ENCODE data around the gene OR52H1.

OR52H1 gene

DNA sequence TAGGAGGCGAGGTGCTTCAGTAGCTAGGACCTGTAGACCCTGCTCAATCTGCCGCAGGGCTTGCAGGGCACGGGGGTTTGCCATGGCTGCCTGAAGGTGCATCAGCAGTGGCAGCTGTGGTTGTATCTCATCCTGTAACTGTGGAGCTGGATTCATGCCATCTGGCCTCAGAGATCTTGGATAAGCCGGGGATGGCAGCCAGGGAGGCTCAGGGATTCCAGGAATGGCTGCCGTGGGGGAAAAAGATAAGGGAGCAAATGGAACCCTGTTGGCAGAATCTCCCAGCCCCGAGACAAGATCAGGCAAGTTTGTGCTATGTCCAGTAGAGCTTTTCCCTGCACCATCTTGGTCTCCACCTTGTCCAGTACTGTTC, 40.4 kb downstream of the OR52H1 start (continued):
- TF ChIP-seq POU6F1 (CRISPR knock-in tag; IDR thresholded peaks at IDR 0.05; ENCODE audit: borderline replicate concordance, low read depth) (no peak), PPARA (CRISPR knock-in tag; IDR thresholded peaks at IDR 0.05; ENCODE audit: borderline replicate concordance) (no peak), ZFP3 (CRISPR knock-in tag; IDR thresholded peaks at IDR 0.05) (no peak)

- ATAC-seq = no peak
- TF ChIP-seq TOX (CRISPR knock-in tag; IDR thresholded peaks at IDR 0.05; ENCODE audit: borderline replicate concordance) (no peak), ZNF565 (CRISPR knock-in tag; conservative IDR thresholded peaks at IDR 0.05; ENCODE audit: low read depth) (no peak), ZFP30 (CRISPR knock-in tag; IDR thresholded peaks at IDR 0.05) (no peak), PPARA (CRISPR knock-in tag; IDR thresholded peaks at IDR 0.05; ENCODE audit: borderline replicate concordance) (no peak), GLIS3 (CRISPR knock-in tag; IDR thresholded peaks at IDR 0.05) (no peak), ESRRG (CRISPR knock-in tag; IDR thresholded peaks at IDR 0.05) (no peak), CREB5 (CRISPR knock-in tag; IDR thresholded peaks at IDR 0.05; ENCODE audit: low read depth) (no peak), OSR1 (CRISPR knock-in tag; IDR thresholded peaks at IDR 0.05) (no peak), ZFP3 (CRISPR knock-in tag; IDR thresholded peaks at IDR 0.05) (no peak), BACH2 (CRISPR knock-in tag; IDR thresholded peaks at IDR 0.05; ENCODE audit: borderline replicate concordance) (no peak), PATZ1 (CRISPR knock-in tag; IDR thresholded peaks at IDR 0.05; ENCODE audit: borderline replicate concordance) (no peak), RARB (CRISPR knock-in tag; IDR thresholded peaks at IDR 0.05) (no peak), ARNTL (CRISPR knock-in tag; IDR thresholded peaks at IDR 0.05; ENCODE audit: borderline replicate concordance, low read depth) (no peak), POU6F1 (CRISPR knock-in tag; IDR thresholded peaks at IDR 0.05; ENCODE audit: borderline replicate concordance, low read depth) (no peak), SNAI2 (CRISPR knock-in tag; IDR thresholded peaks at IDR 0.05) (no peak), ZC3H10 (CRISPR knock-in tag; IDR thresholded peaks at IDR 0.05) (no peak), TCF4 (CRISPR knock-in tag; IDR thresholded peaks at IDR 0.05; ENCODE audit: borderline replicate concordance) (no peak), ZNF8 (CRISPR knock-in tag; IDR thresholded peaks at IDR 0.05) (no peak)
- TF ChIP-seq, protein P1, sequence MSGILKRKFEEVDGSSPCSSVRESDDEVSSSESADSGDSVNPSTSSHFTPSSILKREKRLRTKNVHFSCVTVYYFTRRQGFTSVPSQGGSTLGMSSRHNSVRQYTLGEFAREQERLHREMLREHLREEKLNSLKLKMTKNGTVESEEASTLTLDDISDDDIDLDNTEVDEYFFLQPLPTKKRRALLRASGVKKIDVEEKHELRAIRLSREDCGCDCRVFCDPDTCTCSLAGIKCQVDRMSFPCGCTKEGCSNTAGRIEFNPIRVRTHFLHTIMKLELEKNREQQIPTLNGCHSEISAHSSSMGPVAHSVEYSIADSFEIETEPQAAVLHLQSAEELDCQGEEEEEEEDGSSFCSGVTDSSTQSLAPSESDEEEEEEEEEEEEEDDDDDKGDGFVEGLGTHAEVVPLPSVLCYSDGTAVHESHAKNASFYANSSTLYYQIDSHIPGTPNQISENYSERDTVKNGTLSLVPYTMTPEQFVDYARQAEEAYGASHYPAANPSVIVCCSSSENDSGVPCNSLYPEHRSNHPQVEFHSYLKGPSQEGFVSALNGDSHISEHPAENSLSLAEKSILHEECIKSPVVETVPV (CRISPR knock-in tag; IDR thresholded peaks at IDR 0.05) = no peak
Observed at GRCh38 chr11:5507177-5507932, 41.0 kb downstream of the OR52H1 start.

- ATAC-seq = no peak
- TF ChIP-seq ZFP30 (CRISPR knock-in tag; IDR thresholded peaks at IDR 0.05) (no peak), TOX (CRISPR knock-in tag; IDR thresholded peaks at IDR 0.05; ENCODE audit: borderline replicate concordance) (no peak), BACH2 (CRISPR knock-in tag; IDR thresholded peaks at IDR 0.05; ENCODE audit: borderline replicate concordance) (no peak), RARB (CRISPR knock-in tag; IDR thresholded peaks at IDR 0.05) (no peak), CSDC2 (CRISPR knock-in tag; IDR thresholded peaks at IDR 0.05) (no peak), SNAI2 (CRISPR knock-in tag; IDR thresholded peaks at IDR 0.05) (no peak)
- TF ChIP-seq, protein P2, sequence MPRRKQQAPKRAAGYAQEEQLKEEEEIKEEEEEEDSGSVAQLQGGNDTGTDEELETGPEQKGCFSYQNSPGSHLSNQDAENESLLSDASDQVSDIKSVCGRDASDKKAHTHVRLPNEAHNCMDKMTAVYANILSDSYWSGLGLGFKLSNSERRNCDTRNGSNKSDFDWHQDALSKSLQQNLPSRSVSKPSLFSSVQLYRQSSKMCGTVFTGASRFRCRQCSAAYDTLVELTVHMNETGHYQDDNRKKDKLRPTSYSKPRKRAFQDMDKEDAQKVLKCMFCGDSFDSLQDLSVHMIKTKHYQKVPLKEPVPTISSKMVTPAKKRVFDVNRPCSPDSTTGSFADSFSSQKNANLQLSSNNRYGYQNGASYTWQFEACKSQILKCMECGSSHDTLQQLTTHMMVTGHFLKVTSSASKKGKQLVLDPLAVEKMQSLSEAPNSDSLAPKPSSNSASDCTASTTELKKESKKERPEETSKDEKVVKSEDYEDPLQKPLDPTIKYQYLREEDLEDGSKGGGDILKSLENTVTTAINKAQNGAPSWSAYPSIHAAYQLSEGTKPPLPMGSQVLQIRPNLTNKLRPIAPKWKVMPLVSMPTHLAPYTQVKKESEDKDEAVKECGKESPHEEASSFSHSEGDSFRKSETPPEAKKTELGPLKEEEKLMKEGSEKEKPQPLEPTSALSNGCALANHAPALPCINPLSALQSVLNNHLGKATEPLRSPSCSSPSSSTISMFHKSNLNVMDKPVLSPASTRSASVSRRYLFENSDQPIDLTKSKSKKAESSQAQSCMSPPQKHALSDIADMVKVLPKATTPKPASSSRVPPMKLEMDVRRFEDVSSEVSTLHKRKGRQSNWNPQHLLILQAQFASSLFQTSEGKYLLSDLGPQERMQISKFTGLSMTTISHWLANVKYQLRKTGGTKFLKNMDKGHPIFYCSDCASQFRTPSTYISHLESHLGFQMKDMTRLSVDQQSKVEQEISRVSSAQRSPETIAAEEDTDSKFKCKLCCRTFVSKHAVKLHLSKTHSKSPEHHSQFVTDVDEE (CRISPR knock-in tag; IDR thresholded peaks at IDR 0.05) = no peak
Observed at GRCh38 chr11:5505363-5506048, 42.8 kb downstream of the OR52H1 start.

Measured in SK-N-SH treated with all-trans-retinoic acid at 6 μM for 48 hours (cell line).